UCSD-AML1 (cell line): ENCODE data around the gene GPR75.

Source experiments
- DNase-seq: peaks from one replicate; lab custom pipeline; 2025; ENCODE audit not compliant: unreplicated experiment; lab: John Stamatoyannopoulos, UW

GPR75 gene

DNA sequence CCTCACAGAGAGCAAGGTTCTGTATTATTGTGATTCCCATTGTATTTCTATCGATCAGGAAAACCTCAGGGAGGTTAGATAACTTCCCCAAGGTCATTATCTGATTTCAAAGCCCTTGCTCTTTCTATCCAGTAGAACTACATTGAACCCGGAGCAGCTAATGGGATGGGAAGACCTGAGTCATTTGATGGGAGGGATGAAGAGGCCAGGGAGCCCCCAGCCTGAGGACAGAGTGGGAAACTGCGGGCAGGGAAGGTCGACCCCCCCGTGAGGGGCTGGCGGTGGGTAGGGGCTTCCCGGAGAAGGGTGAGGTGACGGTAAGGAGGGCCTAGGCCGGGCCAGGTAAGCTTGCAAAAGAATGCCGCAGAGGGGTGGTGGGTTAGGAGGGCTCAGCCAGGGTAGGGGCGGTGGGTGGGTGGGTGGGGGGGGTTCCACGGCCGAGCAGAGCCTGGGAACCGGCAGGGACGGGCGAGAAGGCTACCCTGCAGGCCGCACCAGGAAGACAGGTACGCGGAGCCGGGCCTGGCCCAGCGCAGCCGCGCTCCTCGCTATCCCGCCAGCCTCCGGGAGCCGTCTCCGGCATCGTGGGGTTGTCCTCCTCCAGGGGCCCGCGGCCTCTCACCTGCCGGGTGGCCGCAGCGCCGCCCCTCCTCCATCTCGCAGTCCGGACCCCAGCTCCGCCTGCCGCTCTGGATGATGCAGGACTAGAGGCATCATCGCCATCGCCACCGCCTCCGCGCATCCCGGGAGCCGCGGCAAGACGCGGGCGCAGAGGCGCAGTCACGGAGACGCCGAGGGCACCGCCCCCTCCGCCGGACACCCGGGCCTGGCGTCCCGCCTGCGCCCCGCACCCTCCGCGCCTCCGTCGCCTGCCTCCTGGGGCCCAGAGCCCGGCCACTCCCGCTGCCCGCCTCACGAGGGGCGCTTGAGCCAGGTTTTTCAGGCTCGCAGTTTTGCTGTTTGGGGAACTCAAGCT is at the start of gene GPR75:
Gene GPR75 (minus strand): TSS at position 762 of the 976 bp plus-strand sequence. CDS start 5,211 bp downstream, outside the sequence.
- no peak for DNase-seq

- DNase-seq, result no peak
Measured at GRCh38 chr2:53907582-53907981, 47.8 kb upstream of the GPR75 start.

- no peak for DNase-seq
Measured at GRCh38 chr2:53905396-53905795, 45.6 kb upstream of the GPR75 start.

GRCh38 chr2:53903011-53903410 is 43.2 kb upstream of the GPR75 start:
- DNase-seq, result no peak

DNA sequence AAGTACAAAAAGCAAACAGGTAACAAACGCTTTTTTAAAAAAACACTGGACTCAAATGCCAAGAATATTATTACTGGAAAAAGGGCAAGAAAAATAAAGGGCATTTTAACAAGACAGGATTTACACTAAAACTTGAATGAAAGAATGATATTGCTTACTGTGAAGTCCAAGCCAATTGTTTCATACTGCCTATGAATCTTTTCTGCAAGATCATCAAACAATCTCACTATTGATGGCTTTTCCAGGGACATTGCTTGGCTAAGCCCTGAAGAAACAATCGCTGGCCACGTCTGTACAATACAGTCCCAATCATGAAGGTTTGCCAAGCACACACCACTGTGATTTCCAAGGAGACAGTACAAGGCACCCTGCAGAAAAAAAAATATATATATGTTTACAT is 41.4 kb upstream of the GPR75 start:
- no peak for DNase-seq

DNA sequence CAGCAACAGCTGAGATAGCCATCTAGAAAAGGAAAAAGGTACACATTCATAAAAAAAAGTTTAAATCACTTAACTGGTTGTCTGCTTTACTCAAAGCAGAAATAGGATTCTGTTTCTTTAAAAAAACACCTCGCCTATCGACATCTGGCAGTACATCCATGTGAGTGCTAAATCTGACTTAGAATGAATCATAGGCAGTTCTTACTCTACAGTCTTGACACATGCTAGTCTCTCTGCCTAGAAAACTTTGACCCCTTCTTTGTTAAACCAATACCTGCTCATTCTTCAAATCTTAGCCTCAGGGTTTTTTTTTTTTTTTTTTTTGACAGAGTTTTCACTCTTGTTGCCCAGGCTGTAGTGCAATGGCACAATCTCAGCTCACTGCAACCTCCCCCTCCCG is 37.1 kb upstream of the GPR75 start:
- DNase-seq, result no peak

DNA sequence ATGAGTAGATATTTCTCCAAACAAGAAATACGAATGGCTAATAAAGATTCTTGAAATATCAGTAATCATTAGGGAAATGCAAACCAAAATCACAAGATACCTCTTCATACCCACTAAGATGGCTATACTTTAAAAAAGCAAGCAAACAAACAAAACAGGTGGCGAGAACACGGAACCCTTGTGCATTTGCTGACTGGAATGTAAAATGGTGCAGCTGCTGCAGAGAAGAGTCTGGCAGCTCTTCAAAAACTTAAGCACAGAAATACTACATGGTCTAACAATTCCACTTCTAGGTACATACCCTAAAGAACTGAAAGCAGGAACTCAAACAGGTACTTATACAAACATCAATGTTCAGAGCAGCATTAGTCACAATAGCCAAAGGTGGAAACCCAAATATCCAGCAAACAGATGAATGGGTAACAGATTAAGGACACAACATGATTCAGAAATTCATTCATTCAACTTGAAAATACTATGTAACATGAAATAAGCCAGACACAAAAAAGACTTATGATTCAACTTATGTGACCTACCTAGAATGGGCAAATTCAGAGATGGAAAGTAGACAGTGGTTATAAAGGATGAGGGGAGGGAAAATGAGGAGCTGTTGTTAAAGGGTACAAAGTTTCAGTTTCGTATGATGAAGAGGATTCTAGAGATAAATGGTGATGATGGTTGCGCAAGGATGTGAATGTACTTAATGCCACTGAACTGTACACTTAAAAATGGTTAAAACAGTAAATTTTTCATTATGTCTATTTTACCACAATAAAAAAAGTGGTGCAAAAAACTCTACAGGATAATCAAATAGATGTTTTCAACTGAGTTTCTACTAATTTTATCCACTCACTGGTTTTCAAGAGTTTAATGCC is 26.9 kb upstream of the GPR75 start:
- DNase-seq, result no peak

DNA sequence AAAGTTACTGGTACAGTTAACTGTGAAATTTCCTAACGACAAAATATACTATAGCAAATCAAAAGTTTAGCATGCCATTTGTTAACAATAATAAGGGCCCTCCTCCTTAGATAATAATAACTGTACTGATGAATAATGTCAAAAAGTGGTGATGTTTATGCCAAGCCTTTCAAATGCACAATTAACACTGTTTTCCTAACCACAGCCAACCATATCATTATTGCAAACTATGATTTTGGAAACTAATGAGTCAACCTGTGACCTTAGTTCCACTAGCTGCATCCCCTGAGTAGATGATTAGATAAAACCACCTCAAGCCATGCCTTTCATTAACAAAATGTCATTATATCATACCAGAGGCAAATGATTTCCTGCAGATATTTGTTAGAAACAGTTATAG is 25.1 kb upstream of the GPR75 start:
- no peak for DNase-seq

GRCh38 chr2:53881986-53882385 is 22.2 kb upstream of the GPR75 start:
- DNase-seq, result no peak

DNA sequence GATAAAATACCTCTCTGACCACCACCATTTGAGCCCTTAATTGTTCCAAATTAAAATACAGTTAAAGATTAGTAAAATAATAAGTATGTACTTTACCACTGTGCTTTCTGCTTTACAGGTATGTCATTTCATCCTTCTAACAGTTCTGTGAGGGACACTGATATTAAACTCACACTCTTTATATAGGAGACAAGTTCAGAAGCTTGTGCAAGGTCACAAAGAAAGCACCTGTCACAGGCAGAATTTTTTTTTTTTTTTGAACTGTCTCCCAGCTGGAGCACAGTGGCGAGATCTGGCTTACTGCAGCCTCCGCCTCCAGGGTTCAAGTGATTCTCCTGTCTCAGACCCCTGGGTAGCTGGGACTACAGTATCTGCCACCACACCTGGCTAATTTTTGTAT is 21.6 kb upstream of the GPR75 start:
- DNase-seq, result no peak

DNA sequence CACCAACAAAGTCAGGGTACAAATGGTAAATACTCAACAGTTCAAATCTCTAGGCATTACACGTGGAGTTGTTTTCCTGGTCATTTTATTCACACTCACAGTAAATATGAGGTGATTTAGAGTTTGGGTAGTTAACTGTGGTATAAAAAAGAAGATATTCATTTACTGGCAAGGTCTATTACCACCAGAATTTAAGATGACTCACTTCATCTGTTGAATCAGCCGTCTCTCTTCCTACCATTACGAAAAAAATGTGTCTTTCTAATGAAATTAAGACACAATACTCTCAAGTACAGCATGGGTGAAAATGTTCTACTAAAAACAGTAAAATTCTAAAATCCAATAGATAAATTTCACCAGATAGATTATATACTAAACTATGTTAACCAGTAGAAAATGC is 21.0 kb upstream of the GPR75 start:
- DNase-seq, result no peak

DNA sequence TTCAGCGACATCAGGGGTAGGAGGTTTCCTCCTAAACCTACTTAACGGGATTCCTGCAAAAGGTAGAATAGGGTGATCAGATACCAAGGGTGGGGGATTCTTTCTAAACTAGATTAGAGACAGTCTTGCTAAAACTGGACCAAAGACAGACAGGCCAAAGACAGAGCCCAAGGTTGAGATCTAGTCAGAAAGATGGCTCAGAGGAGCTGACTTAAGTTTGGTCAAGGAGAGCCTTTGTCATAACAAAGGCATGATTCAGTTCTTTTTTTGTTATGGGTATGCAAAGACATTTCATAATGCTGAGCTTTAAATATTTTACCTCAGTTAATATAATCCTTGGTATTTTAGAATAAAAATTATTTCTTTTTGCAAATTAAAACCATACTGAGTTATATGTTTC is 17.8 kb upstream of the GPR75 start:
- DNase-seq, result no peak

DNA sequence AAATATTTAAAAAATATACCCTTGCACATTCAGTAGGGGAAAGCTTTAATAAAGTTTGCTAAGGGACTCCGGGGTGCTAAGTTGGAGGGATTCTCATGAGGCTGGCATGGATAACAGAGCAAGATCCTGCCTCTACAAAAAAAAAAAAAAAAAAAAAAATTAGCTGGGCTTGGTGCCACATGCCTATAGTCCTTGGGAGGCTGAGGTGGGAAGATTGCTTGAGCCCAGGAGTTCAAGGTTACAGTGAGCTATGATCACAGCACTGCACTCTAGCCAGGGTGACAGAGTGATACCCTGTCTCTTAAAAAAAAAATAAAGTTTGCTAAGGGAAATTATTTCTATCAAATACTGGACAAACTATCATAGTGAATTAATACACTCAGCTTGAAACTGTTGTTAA is 17.3 kb upstream of the GPR75 start:
- no peak for DNase-seq

DNA sequence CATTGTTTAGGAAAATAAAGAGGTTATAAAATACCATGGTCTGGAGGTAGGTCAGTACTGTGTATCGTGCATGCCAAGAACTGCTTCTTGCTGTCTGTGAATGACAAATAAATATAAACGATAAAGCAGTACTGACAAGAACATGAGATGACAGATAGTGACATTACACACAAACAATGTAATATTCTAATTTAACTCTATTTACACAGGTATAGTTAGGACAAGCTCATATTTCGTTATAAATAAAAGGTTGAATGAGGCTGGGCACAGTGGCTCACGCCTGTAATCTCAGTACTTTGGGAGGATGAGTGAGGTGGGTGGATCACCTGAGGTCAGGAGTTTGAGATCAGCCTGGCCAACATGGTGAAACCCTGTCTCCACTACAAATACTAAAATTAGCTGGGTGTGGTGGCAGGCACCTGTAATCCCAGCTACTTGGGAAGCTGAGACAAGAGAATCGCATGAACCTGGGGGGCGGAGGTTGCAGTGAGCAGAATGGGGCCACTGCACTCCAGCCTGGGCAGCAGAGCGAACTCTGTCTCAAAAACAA is 14.7 kb upstream of the GPR75 start:
- no peak for DNase-seq

DNA sequence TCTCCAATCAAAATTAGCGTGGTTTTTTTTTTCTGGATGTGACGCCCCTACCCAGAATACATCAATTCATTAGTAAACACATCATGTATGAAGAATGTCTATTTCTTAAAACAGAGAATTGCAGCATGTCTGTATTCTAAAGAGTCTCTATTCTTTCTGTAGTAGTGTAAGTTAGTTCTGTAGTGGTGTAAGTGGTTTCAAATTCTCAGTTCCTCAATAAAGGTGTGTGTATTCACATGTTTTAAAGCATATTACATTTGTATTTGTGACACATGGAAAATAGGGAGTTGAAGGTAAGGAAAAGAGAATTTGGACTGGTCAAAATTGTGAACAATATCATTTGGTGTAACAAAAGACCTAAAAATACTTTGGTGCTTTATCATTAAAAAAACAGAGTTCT is 8.0 kb upstream of the GPR75 start:
- DNase-seq, result no peak

GRCh38 chr2:53867169-53867568 is 7.4 kb upstream of the GPR75 start:
- no peak for DNase-seq

DNA sequence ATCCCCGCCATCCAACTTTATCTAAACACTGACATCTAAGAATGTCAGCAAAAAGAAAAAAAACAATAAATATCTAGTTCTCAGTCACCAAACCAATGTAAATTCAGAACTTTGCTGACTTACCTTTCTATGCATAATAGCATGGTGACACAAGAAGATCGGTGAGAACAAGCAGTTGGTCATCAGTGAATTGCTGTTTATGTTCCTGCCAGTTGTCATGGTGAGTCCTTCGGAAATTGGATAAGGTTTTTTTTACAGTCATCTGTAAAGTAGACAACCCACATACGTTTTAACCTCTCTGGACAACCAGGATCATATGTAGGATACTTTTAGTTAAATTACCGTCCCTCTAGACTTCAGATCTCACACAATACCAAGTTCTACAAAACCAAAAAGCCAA is 6.2 kb upstream of the GPR75 start:
- no peak for DNase-seq

- DNase-seq, result no peak
Measured at GRCh38 chr2:53865264-53865663, 5.5 kb upstream of the GPR75 start.

DNA sequence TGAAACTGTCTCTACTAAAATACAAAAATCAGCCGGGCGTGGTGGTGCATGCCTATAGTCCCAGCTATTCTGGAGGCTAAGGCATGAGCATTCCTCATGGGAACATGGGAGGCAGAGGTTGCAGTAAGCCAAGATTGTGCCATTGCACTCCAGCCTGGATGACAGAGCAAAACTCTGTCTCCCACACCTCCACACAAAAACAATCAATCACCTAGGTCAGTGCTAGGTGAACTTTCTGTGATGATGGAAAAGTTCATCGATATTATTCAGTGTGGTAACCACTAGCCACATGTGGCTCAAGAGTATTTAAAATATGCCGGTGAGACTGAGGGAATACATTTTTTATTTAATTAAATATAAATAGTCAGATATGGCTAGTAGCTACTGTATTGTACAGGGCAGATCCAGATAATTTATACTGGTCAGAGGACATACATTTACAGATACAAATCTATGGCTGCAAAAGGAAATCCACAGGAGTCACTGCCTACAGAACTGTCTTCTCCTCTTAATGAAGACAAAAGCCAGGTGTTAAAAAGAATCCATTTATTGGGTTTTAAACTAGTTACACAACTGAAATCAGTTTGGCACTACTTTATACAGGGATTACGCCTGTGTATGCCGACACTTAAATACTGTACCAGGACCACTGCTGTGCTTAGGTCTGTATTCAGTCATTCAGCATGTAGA is 3.9 kb upstream of the GPR75 start:
- no peak for DNase-seq

GRCh38 chr2:53861824-53862223 is 2.1 kb upstream of the GPR75 start:
- no peak for DNase-seq

- no peak for DNase-seq
Measured at GRCh38 chr2:53856272-53856671, 3.5 kb downstream of the GPR75 start.
